ENCODE measurements around the gene MAMLD1.

MAMLD1 gene

GRCh38 chrX:150324919-150325318, 38.2 kb upstream of the MAMLD1 start:
- ChIA-PET CTCF (interaction anchor here (0.6 kb wide), 1 partner anchor 88 kb away, joined by 4 read pairs; no protein-coding TSS in a partner anchor), POLR2A (ENCODE audit: low non-redundant PET) (no interaction called here)
- TF ChIP-seq CTCF (conservative IDR thresholded peaks at IDR 0.05; ENCODE audit: low read depth), result no peak
- DNase-seq (ENCODE audit: low spot score), result no peak
- H3K27ac ChIP-seq, result no peak overlapping the region

- DNase-seq (ENCODE audit: low spot score), result no peak
- POLR2A ChIA-PET (ENCODE audit: low non-redundant PET), result no interaction called here
- H3K27ac ChIP-seq, result no peak overlapping the region
- TF ChIP-seq CTCF (conservative IDR thresholded peaks at IDR 0.05; ENCODE audit: low read depth), result no peak
- CTCF ChIA-PET, result no interaction called here
Measured at GRCh38 chrX:150326541-150327247, 36.4 kb upstream of the MAMLD1 start.

GRCh38 chrX:150329282-150329681, 33.8 kb upstream of the MAMLD1 start:
- CTCF ChIA-PET, result interaction anchor here (0.6 kb wide), 1 partner anchor 54 kb away, joined by 4 read pairs; no protein-coding TSS in a partner anchor
- POLR2A ChIA-PET (ENCODE audit: low non-redundant PET), result no interaction called here
- DNase-seq (ENCODE audit: low spot score), result no peak
- TF ChIP-seq CTCF (conservative IDR thresholded peaks at IDR 0.05; ENCODE audit: low read depth), result no peak
- no peak overlapping the region for H3K27ac ChIP-seq

GRCh38 chrX:150329868-150330267, 33.2 kb upstream of the MAMLD1 start:
- no peak overlapping the region for H3K27ac ChIP-seq
- DNase-seq (ENCODE audit: low spot score), result no peak
- no peak for TF ChIP-seq CTCF (conservative IDR thresholded peaks at IDR 0.05; ENCODE audit: low read depth)
- POLR2A ChIA-PET (ENCODE audit: low non-redundant PET), result no interaction called here
- CTCF ChIA-PET, result no interaction called here

GRCh38 chrX:150332023-150332422, 31.1 kb upstream of the MAMLD1 start:
- no peak overlapping the region for H3K27ac ChIP-seq
- DNase-seq (ENCODE audit: low spot score), result no peak
- no peak for TF ChIP-seq CTCF (conservative IDR thresholded peaks at IDR 0.05; ENCODE audit: low read depth)
- CTCF ChIA-PET, result no interaction called here
- POLR2A ChIA-PET (ENCODE audit: low non-redundant PET), result no interaction called here

- POLR2A ChIA-PET (ENCODE audit: low non-redundant PET), result no interaction called here
- CTCF ChIA-PET, result no interaction called here
- TF ChIP-seq CTCF (conservative IDR thresholded peaks at IDR 0.05; ENCODE audit: low read depth), result no peak
- no peak for DNase-seq (ENCODE audit: low spot score)
- H3K27ac ChIP-seq, result no peak overlapping the region
Measured at GRCh38 chrX:150334100-150334499, 29.0 kb upstream of the MAMLD1 start.

Data from RWPE1 (cell line).